GF-D8 (cell line): ENCODE data around the gene SP2.
A peak's percentile ranks its signal among the peaks of the same experiment; 100 is the strongest.
"Not testable (repeated sequence)": the region's sequence is repeated elsewhere in the genome, so short reads cannot be mapped to it uniquely, and the experiment has no call there.

Experiments used
- DNase-seq: peaks from one replicate; lab custom pipeline; 2025; lab: John Stamatoyannopoulos, UW

SP2 gene

GRCh38 chr17:47924785-47925677 is 29.0 kb downstream of the SP2 start:
- DNase-seq = no peak

- no peak for DNase-seq
These were observed 29.6 kb downstream of the SP2 start for GRCh38 chr17:47925678-47925988.

GRCh38 chr17:47927821-47928400 is 31.9 kb downstream of the SP2 start:
- DNase-seq = no peak

GRCh38 chr17:47928415-47928814 is 32.4 kb downstream of the SP2 start:
- no peak for DNase-seq

- no peak for DNase-seq
These were observed 33.4 kb downstream of the SP2 start for GRCh38 chr17:47929218-47930000.

GRCh38 chr17:47931848-47932247 is 35.8 kb downstream of the SP2 start:
- DNase-seq = no peak

- DNase-seq = no peak
These were observed 38.8 kb downstream of the SP2 start for GRCh38 chr17:47934856-47935255.

- not testable (repeated sequence) for DNase-seq
These were observed 39.4 kb downstream of the SP2 start for GRCh38 chr17:47935468-47935867.

- no peak for DNase-seq
These were observed 39.9 kb downstream of the SP2 start for GRCh38 chr17:47935961-47936360.

- no peak for DNase-seq
These were observed 41.9 kb downstream of the SP2 start for GRCh38 chr17:47937941-47938340.

GRCh38 chr17:47941246-47942095 is 45.4 kb downstream of the SP2 start, which contains the start of gene PNPO:
Gene PNPO, plus strand, starts transcription at chr17:47941571. Its CDS starts 105 bp downstream, at chr17:47941676.
- DNase-seq = peak; percentile 97

- no peak for DNase-seq
These were observed 46.1 kb downstream of the SP2 start for GRCh38 chr17:47942096-47942510.

GRCh38 chr17:47942568-47942967 is 46.5 kb downstream of the SP2 start:
- DNase-seq = no peak

GRCh38 chr17:47945080-47945479 is 49.0 kb downstream of the SP2 start:
- no peak for DNase-seq

GRCh38 chr17:47945529-47946508 is 49.8 kb downstream of the SP2 start:
- no peak for DNase-seq

GRCh38 chr17:47946516-47946915 is 50.5 kb downstream of the SP2 start:
- no peak for DNase-seq

- peak; percentile 24 for DNase-seq
These were observed 50.9 kb downstream of the SP2 start for GRCh38 chr17:47946929-47947397.

- no peak for DNase-seq
These were observed 52.7 kb downstream of the SP2 start for GRCh38 chr17:47948706-47949196.

GRCh38 chr17:47949197-47949759 is 53.2 kb downstream of the SP2 start:
- peak; percentile 12 for DNase-seq

GRCh38 chr17:47949946-47950345 is 53.9 kb downstream of the SP2 start:
- DNase-seq = no peak
